Inflammatory macrophage treated with lipopolysaccharide for 4 hours (primary cell): ENCODE results near the gene HEXIM1.

ENCODE experiments used
- DNase-seq: peaks from one replicate; pipeline ENCODE4 v3.0.0-alpha.2; 2020

HEXIM1 gene

GRCh38 chr17:45130681-45131615, 17.3 kb upstream of the HEXIM1 start:
- DNase-seq = no peak

- DNase-seq = no peak
Measured at GRCh38 chr17:45131616-45132319, 16.5 kb upstream of the HEXIM1 start.

GRCh38 chr17:45132320-45132571, 16.0 kb upstream of the HEXIM1 start, which contains the start of gene PLCD3:
Gene PLCD3 (minus strand): TSS chr17:45132515. CDS start chr17:45132410, 105 bp downstream.
- no peak for DNase-seq

- peak; percentile 77 for DNase-seq
Measured at GRCh38 chr17:45132572-45133463, 15.5 kb upstream of the HEXIM1 start.

- peak; percentile 98 for DNase-seq
Measured at GRCh38 chr17:45135192-45135977, 12.9 kb upstream of the HEXIM1 start, which contains the start of gene ACBD4. Gene ACBD4 (plus strand): TSS chr17:45135687. CDS start chr17:45136145, 458 bp downstream.

GRCh38 chr17:45135978-45136791, 12.1 kb upstream of the HEXIM1 start:
- no peak for DNase-seq

- DNase-seq = no peak
Measured at GRCh38 chr17:45136846-45137560, 11.3 kb upstream of the HEXIM1 start.

- no peak for DNase-seq
Measured at GRCh38 chr17:45137561-45138305, 10.5 kb upstream of the HEXIM1 start.

GRCh38 chr17:45138911-45139532, 9.3 kb upstream of the HEXIM1 start:
- DNase-seq = no peak

GRCh38 chr17:45139533-45139920, 8.7 kb upstream of the HEXIM1 start:
- no peak for DNase-seq

- no peak for DNase-seq
Measured at GRCh38 chr17:45143094-45143670, 5.1 kb upstream of the HEXIM1 start.

- DNase-seq = no peak
Measured at GRCh38 chr17:45143767-45144198, 4.5 kb upstream of the HEXIM1 start.

GRCh38 chr17:45144199-45145034, 3.9 kb upstream of the HEXIM1 start:
- DNase-seq = no peak

GRCh38 chr17:45145035-45145389, 3.3 kb upstream of the HEXIM1 start:
- DNase-seq = no peak

GRCh38 chr17:45146166-45146565, 2.1 kb upstream of the HEXIM1 start:
- no peak for DNase-seq

- DNase-seq = no peak
Measured at GRCh38 chr17:45146592-45146889, 1.7 kb upstream of the HEXIM1 start.

- DNase-seq = peak; percentile 51
Measured at GRCh38 chr17:45146890-45147580, 1.2 kb upstream of the HEXIM1 start.
